DOHH2 (cell line): Measurements from ENCODE around the gene RAET1E.

Experiments
- CTCF ChIP-seq: fragments of 200-600 bp; sonication (generic); IDR thresholded peaks from one replicate; pipeline ENCODE4 v1.5.1; 2014; ENCODE audit warnings: antibody characterized with exemption, mild to moderate bottlenecking, low read depth, low read length; ENCODE audit not compliant: poor library complexity, severe bottlenecking
- EZH2phosphoT487 ChIP-seq: fragments of 200-600 bp; sonication (generic); IDR thresholded peaks from 2 replicates; pipeline ENCODE4 v1.6.1; 2017; ENCODE audit warnings: borderline replicate concordance, mild to moderate bottlenecking, antibody characterized with exemption, low read length, moderate library complexity, mixed read lengths

- TF ChIP-seq CTCF (no peak), EZH2phosphoT487 (no peak)
These were observed 42.7 kb upstream of the RAET1E start for GRCh38 chr6:149940672-149940982.
